ENCODE results near the gene HLTF. TPM values are rescaled to one million over a fixed set of nuclear protein-coding genes. Genes with fewer than 3 reads are reported as not detected.

Gene HLTF
- total RNA-seq, 1 donor from 2014 or later, result 51.6 TPM

DNA sequence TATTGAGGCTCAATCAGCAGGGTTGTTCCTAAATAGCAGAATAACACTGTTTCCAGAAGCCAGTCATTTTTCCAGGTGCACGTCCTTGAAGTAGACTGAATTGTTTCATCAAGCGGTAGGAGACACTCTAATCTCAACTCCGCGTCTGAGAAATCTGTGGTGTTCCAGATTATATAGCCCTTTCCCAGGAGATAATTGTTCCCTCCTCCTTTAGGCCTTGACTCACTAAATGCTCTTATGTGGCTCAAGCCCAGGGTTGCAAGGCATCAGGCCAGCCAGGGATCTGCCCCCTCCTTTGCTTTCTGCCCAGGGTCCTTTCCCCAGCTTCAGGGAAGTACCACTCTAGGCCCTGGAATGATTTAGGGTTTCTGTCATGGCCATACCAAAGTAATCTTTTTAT, 5.7 kb upstream of the HLTF start:
- H3K9me3 Mint-ChIP-seq, result no peaks in the 10 kb centered on the region
- TF ChIP-seq, protein P1, sequence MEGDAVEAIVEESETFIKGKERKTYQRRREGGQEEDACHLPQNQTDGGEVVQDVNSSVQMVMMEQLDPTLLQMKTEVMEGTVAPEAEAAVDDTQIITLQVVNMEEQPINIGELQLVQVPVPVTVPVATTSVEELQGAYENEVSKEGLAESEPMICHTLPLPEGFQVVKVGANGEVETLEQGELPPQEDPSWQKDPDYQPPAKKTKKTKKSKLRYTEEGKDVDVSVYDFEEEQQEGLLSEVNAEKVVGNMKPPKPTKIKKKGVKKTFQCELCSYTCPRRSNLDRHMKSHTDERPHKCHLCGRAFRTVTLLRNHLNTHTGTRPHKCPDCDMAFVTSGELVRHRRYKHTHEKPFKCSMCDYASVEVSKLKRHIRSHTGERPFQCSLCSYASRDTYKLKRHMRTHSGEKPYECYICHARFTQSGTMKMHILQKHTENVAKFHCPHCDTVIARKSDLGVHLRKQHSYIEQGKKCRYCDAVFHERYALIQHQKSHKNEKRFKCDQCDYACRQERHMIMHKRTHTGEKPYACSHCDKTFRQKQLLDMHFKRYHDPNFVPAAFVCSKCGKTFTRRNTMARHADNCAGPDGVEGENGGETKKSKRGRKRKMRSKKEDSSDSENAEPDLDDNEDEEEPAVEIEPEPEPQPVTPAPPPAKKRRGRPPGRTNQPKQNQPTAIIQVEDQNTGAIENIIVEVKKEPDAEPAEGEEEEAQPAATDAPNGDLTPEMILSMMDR (conservative IDR thresholded peaks at IDR 0.05), result no peak

DNA sequence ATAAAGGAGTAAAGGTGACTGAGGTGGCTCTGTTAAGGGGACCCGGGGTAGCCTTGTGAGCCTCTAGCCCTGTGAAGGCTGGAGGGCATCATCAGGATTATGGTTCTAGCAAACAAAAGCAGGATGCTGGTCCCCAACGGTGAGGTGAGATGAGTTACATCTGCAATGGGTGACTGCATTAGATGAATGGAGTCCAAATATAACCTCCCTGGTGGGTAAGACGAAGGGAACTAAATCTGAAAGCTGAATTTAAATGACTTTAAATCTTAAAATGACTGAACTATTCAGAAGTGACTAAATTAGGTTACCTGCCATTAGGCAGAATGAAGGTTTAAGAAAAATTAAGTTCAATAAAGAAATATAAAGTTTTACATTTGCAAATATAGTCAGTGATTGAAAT, 4.6 kb upstream of the HLTF start:
- no peak overlapping the region for H3K27ac Mint-ChIP-seq (ENCODE audit: unreplicated experiment)
- DNase-seq (ENCODE audit: low read depth, low spot score), result no peak
- peaks cover 3% of the 10 kb centered on the region for H3K9me3 Mint-ChIP-seq
- H3K4me1 Mint-ChIP-seq, result no peaks in the 10 kb centered on the region
- TF ChIP-seq, protein P1 (conservative IDR thresholded peaks at IDR 0.05), result no peak
- H3K4me3 Mint-ChIP-seq, result no peak overlapping the region
- no peaks in the 10 kb centered on the region for H3K27me3 Mint-ChIP-seq (ENCODE audit: low read depth)
- peaks cover 2% of the 10 kb centered on the region for H3K36me3 Mint-ChIP-seq (ENCODE audit: low read depth)

More for the DNA sequence above, 5.7 kb upstream of the HLTF start:
- Mint-ChIP-seq H3K36me3 (ENCODE audit: low read depth) (peaks cover 2% of the 10 kb centered on the region), H3K4me1 (no peaks in the 10 kb centered on the region), H3K27ac (ENCODE audit: unreplicated experiment) (no peak overlapping the region), H3K4me3 (no peak overlapping the region), H3K27me3 (ENCODE audit: low read depth) (no peaks in the 10 kb centered on the region)
- no peak for DNase-seq (ENCODE audit: low read depth, low spot score)

DNA sequence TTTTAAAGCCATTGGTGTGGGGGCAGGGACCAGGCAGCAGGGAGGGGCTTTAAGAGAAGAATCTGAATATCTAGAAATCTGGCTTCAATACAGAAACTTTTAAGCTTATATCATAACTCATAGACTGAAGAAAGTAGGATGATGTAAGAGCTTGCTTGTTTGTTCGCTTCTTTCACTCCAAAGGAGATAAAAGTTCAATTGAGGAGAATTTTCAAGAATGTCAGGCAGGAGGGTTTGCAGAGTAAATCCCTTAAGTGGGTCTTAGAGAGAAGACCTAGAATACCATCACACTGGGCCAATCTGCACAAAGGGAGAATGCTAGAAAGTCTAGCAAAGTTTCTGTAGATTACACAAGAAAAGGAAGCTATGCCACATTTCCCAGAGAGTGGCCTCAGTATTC, 4.1 kb upstream of the HLTF start:
- Mint-ChIP-seq H3K4me1 (peaks cover 4% of the 10 kb centered on the region), H3K9me3 (peaks cover 3% of the 10 kb centered on the region), H3K36me3 (ENCODE audit: low read depth) (peaks cover 6% of the 10 kb centered on the region), H3K27me3 (ENCODE audit: low read depth) (no peaks in the 10 kb centered on the region), H3K27ac (ENCODE audit: unreplicated experiment) (no peak overlapping the region), H3K4me3 (no peak overlapping the region)
- TF ChIP-seq, protein P1 (conservative IDR thresholded peaks at IDR 0.05), result no peak
- no peak for DNase-seq (ENCODE audit: low read depth, low spot score)

DNA sequence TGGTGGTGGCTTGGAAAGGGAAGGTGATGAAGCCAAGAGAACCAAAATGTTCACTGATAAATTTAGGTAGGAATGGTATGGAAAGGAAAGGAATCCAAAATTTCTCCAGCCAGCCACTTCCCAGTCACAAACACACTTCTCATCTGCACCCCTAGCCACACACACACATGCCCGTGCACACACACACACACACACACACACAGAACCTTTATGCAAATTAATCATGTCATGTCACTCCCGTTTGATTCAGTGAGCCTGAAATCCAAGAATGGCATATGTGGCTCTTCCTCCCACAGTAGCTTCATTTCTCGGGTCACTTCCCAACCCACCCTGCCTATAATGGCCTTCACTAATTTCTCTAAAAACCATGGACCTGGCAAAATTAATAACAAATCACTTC, 3.1 kb upstream of the HLTF start:
- H3K27me3 Mint-ChIP-seq (ENCODE audit: low read depth), result no peaks in the 10 kb centered on the region
- no peak for DNase-seq (ENCODE audit: low read depth, low spot score)
- peaks cover 3% of the 10 kb centered on the region for H3K9me3 Mint-ChIP-seq
- TF ChIP-seq, protein P1 (conservative IDR thresholded peaks at IDR 0.05), result no peak
- peaks cover 13% of the 10 kb centered on the region for H3K4me1 Mint-ChIP-seq
- H3K27ac Mint-ChIP-seq (ENCODE audit: unreplicated experiment), result no peak overlapping the region
- peaks cover 8% of the 10 kb centered on the region for H3K36me3 Mint-ChIP-seq (ENCODE audit: low read depth)
- H3K4me3 Mint-ChIP-seq, result no peak overlapping the region

DNA sequence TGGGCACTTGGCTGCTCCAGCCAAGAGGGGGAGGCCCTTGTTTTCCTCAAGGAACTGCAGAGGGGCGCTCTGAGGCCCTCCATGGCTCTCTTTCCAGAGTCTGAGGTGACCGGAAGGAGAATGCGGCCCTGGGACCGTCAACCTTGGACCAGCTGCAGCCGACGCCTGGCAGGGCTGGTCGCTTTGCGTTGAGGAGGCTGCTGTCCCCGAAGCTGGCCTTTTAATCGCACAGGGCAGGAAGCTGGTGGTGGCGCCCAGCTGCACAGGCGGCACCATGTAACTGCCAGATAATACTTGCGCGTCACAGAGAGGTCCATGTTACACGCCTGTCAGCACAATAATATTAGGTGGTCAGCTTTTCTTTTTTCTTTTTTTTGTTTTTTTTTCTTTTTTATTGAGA, 875 bp upstream of the HLTF start:
- DNase-seq (ENCODE audit: low read depth, low spot score), result no peak
- Mint-ChIP-seq H3K9me3 (peaks cover 3% of the 10 kb centered on the region), H3K4me3 (peak overlapping the region; percentile 100), H3K27ac (ENCODE audit: unreplicated experiment) (no peak overlapping the region), H3K4me1 (peaks cover 19% of the 10 kb centered on the region), H3K36me3 (ENCODE audit: low read depth) (peaks cover 15% of the 10 kb centered on the region), H3K27me3 (ENCODE audit: low read depth) (no peaks in the 10 kb centered on the region)
- TF ChIP-seq, protein P1 (conservative IDR thresholded peaks at IDR 0.05), result no peak

DNA sequence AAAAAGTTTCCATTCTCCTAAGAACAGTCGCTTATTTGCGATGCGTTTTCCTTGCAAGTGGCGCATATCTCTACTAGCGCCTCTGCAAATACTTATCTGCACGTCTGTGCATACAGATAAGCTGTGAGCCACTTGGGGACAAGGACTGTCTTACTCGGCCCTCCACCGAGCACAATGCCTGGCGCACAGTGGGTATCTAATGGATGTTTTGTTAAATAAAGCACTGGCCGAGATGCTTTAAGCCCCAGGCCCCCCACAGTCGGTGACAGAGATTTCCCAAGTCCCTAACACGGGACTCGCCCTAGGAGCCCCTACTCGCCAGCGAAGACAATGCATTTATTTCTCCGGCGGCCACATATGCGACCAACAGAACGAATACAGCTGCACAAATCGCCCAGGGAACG, 503 bp downstream of the HLTF start:
- Mint-ChIP-seq H3K36me3 (ENCODE audit: low read depth) (peaks cover 18% of the 10 kb centered on the region), H3K9me3 (peaks cover 3% of the 10 kb centered on the region), H3K4me3 (peak overlapping the region; percentile 100), H3K27ac (ENCODE audit: unreplicated experiment) (peak overlapping the region; percentile 99), H3K27me3 (ENCODE audit: low read depth) (no peaks in the 10 kb centered on the region), H3K4me1 (peaks cover 19% of the 10 kb centered on the region)
- TF ChIP-seq, protein P1 (conservative IDR thresholded peaks at IDR 0.05), result no peak
- DNase-seq (ENCODE audit: low read depth, low spot score), result no peak

All from neural crest cell (in vitro differentiated cells).